Measurements from ENCODE around the gene FRMD4A.

Gene FRMD4A

GRCh38 chr10:14180911-14181566 lies 149.7 kb downstream of the FRMD4A start:
- Histone ChIP-seq H3K4me3 (replicated peaks; ENCODE audit: insufficient read depth, low read length) (no peak overlapping the region), H3K27me3 (ENCODE audit: insufficient read depth, poor library complexity, severe bottlenecking) (no peaks in the 10 kb centered on the region), H3K27ac (replicated peaks) (no peak overlapping the region)
- TF ChIP-seq, protein P1, sequence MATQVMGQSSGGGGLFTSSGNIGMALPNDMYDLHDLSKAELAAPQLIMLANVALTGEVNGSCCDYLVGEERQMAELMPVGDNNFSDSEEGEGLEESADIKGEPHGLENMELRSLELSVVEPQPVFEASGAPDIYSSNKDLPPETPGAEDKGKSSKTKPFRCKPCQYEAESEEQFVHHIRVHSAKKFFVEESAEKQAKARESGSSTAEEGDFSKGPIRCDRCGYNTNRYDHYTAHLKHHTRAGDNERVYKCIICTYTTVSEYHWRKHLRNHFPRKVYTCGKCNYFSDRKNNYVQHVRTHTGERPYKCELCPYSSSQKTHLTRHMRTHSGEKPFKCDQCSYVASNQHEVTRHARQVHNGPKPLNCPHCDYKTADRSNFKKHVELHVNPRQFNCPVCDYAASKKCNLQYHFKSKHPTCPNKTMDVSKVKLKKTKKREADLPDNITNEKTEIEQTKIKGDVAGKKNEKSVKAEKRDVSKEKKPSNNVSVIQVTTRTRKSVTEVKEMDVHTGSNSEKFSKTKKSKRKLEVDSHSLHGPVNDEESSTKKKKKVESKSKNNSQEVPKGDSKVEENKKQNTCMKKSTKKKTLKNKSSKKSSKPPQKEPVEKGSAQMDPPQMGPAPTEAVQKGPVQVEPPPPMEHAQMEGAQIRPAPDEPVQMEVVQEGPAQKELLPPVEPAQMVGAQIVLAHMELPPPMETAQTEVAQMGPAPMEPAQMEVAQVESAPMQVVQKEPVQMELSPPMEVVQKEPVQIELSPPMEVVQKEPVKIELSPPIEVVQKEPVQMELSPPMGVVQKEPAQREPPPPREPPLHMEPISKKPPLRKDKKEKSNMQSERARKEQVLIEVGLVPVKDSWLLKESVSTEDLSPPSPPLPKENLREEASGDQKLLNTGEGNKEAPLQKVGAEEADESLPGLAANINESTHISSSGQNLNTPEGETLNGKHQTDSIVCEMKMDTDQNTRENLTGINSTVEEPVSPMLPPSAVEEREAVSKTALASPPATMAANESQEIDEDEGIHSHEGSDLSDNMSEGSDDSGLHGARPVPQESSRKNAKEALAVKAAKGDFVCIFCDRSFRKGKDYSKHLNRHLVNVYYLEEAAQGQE (IDR thresholded peaks at IDR 0.05; ENCODE audit: insufficient replicate concordance, low read depth): no peak
- TF ChIP-seq POLR2AphosphoS5 (IDR thresholded peaks at IDR 0.05; ENCODE audit: low read depth) (no peak), GABPA (IDR thresholded peaks at IDR 0.05; ENCODE audit: low read depth) (no peak), SPI1 (IDR thresholded peaks at IDR 0.05; ENCODE audit: borderline replicate concordance, low read depth) (no peak)
- TF ChIP-seq, protein P2, sequence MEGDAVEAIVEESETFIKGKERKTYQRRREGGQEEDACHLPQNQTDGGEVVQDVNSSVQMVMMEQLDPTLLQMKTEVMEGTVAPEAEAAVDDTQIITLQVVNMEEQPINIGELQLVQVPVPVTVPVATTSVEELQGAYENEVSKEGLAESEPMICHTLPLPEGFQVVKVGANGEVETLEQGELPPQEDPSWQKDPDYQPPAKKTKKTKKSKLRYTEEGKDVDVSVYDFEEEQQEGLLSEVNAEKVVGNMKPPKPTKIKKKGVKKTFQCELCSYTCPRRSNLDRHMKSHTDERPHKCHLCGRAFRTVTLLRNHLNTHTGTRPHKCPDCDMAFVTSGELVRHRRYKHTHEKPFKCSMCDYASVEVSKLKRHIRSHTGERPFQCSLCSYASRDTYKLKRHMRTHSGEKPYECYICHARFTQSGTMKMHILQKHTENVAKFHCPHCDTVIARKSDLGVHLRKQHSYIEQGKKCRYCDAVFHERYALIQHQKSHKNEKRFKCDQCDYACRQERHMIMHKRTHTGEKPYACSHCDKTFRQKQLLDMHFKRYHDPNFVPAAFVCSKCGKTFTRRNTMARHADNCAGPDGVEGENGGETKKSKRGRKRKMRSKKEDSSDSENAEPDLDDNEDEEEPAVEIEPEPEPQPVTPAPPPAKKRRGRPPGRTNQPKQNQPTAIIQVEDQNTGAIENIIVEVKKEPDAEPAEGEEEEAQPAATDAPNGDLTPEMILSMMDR (IDR thresholded peaks at IDR 0.05; ENCODE audit: insufficient read depth, low read length): no peak
- no peak for DNase-seq (ENCODE audit: low read depth in 1 of 2, low spot score in 1 of 2)

- Histone ChIP-seq H3K4me3 (replicated peaks; ENCODE audit: insufficient read depth, low read length) (no peak overlapping the region), H3K27ac (replicated peaks) (no peak overlapping the region), H3K27me3 (ENCODE audit: insufficient read depth, poor library complexity, severe bottlenecking) (no peaks in the 10 kb centered on the region)
- TF ChIP-seq, protein P2 (IDR thresholded peaks at IDR 0.05; ENCODE audit: insufficient read depth, low read length): no peak
- no peak for TF ChIP-seq GABPA (IDR thresholded peaks at IDR 0.05; ENCODE audit: low read depth)
- TF ChIP-seq POLR2AphosphoS5 (IDR thresholded peaks at IDR 0.05; ENCODE audit: low read depth): no peak
- TF ChIP-seq SPI1 (IDR thresholded peaks at IDR 0.05; ENCODE audit: borderline replicate concordance, low read depth): no peak
- TF ChIP-seq, protein P1 (IDR thresholded peaks at IDR 0.05; ENCODE audit: insufficient replicate concordance, low read depth): no peak
- DNase-seq (ENCODE audit: low read depth in 1 of 2, low spot score in 1 of 2): no peak
Observed at GRCh38 chr10:14179251-14179650, 151.5 kb downstream of the FRMD4A start.

- H3K27ac ChIP-seq (replicated peaks): no peak overlapping the region
- no peak for DNase-seq (ENCODE audit: low read depth in 1 of 2, low spot score in 1 of 2)
- TF ChIP-seq SPI1 (IDR thresholded peaks at IDR 0.05; ENCODE audit: borderline replicate concordance, low read depth): no peak
- no peak for TF ChIP-seq POLR2AphosphoS5 (IDR thresholded peaks at IDR 0.05; ENCODE audit: low read depth)
- H3K4me3 ChIP-seq (replicated peaks; ENCODE audit: insufficient read depth, low read length): no peak overlapping the region
- H3K27me3 ChIP-seq (ENCODE audit: insufficient read depth, poor library complexity, severe bottlenecking): no peaks in the 10 kb centered on the region
Observed at GRCh38 chr10:14173706-14174594, 156.8 kb downstream of the FRMD4A start.

DNA sequence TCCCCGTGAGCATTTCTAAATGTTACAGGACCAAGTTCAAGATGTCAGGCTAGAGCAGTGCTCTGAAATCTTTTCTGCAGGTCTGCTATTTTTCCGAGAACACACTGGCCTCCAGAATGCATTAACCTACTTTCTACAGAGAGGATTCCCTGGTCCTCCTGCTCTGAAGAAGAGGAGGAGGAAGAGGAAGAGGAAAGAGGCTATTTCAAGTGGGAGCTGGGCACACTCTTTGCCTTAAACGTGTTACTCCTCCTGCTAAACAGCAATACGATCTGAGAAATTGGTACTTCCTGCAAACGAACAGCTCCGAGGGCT lies 157.4 kb downstream of the FRMD4A start:
- TF ChIP-seq, protein P1 (IDR thresholded peaks at IDR 0.05; ENCODE audit: insufficient replicate concordance, low read depth): no peak
- TF ChIP-seq POLR2AphosphoS5 (IDR thresholded peaks at IDR 0.05; ENCODE audit: low read depth): no peak
- no peak for TF ChIP-seq SPI1 (IDR thresholded peaks at IDR 0.05; ENCODE audit: borderline replicate concordance, low read depth)
- Histone ChIP-seq H3K27ac (replicated peaks) (no peak overlapping the region), H3K4me3 (replicated peaks; ENCODE audit: insufficient read depth, low read length) (no peak overlapping the region), H3K27me3 (ENCODE audit: insufficient read depth, poor library complexity, severe bottlenecking) (no peaks in the 10 kb centered on the region)
- DNase-seq (ENCODE audit: low read depth in 1 of 2, low spot score in 1 of 2): no peak

Measured in HL-60 (cell line).